NCI-H1048 (cell line): Measurements from ENCODE around the gene NHLRC2.
"Not testable (repeated sequence)": the region's sequence is repeated elsewhere in the genome, so short reads cannot be mapped to it uniquely, and the experiment has no call there.

Experiments
- DNase-seq: peaks from one replicate; lab custom pipeline; 2025; lab: John Stamatoyannopoulos, UW

NHLRC2 gene, protein sequence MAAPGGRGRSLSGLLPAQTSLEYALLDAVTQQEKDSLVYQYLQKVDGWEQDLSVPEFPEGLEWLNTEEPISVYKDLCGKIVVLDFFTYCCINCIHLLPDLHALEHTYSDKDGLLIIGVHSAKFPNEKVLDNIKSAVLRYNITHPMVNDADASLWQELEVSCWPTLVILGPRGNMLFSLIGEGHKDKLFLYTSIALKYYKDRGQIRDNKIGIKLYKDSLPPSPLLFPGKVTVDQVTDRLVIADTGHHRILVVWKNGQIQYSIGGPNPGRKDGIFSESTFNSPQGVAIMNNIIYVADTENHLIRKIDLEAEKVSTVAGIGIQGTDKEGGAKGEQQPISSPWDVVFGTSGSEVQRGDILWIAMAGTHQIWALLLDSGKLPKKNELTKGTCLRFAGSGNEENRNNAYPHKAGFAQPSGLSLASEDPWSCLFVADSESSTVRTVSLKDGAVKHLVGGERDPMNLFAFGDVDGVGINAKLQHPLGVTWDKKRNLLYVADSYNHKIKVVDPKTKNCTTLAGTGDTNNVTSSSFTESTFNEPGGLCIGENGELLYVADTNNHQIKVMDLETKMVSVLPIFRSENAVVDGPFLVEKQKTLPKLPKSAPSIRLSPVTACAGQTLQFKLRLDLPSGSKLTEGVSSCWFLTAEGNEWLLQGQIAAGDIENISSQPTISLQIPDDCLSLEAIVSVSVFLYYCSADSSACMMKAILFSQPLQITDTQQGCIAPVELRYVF

DNA sequence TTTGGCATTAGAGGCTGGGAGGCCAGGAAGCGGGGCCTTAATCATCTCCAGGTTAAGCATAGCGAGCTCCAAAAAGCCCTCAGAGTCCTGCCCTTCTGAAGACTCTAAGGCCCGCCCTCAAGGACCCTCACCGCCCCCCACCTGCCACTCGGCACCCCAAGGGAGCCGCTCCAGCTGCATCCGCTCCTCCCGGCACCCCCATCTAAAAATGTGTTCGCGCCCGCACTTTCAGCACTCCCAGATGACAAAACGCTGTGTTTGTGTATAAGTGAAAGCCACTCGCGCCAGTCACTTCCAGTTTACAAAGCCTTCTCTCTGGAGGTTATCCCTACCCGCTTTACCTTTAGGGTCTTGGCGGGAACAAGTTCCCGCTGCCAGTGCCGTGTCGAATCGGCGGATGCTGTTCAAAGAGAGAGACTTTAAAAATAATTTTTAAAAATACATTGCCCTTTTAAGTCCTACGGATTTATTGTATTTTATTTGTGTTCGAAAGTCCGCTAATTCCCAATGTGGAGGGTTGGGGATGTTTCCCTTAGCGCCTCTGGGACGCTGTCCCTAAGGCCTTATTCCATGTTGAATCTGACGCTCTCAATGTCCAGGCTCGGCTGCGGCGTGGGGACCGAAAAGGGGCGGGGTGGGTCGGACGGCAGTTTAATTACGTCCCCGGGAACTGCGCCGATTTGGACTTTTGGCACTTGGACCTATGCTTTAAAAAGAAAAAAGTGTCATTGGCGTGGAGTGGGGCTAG lies at the start of gene NHLRC2, which contains the start of gene DCLRE1A:
TSS of gene NHLRC2 (plus strand) at position 649 of the 748 bp plus-strand sequence. CDS start 212 bp downstream, outside the sequence.
TSS of gene DCLRE1A (minus strand) at position 70 of the 748 bp plus-strand sequence. CDS start 900 bp downstream, outside the sequence.
- peak; percentile 33 for DNase-seq

DNA sequence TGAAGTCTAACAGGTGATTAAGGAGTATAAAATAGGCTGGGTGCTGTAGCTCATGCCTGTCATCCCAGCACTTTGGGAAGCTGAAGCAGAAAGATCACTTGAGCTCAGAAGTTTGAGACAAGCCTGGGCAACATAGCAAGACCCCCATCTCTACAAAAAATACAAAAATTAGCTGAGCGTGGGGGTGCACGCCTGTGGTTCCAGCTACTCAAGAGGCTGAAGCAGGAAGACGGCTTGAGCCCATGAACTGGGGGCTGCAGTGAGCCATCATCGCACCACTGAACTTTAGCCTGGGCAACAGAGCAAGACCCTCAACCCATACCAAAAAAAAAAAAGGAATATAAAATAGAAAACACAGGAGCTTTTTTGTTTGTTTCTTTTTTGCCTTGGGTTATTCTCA lies 48.0 kb upstream of the NHLRC2 start:
- no peak for DNase-seq

- DNase-seq, result no peak
Observed at GRCh38 chr10:113808168-113808567, 46.3 kb upstream of the NHLRC2 start.

- not testable (repeated sequence) for DNase-seq
Observed at GRCh38 chr10:113814700-113815099, 39.8 kb upstream of the NHLRC2 start.

DNA sequence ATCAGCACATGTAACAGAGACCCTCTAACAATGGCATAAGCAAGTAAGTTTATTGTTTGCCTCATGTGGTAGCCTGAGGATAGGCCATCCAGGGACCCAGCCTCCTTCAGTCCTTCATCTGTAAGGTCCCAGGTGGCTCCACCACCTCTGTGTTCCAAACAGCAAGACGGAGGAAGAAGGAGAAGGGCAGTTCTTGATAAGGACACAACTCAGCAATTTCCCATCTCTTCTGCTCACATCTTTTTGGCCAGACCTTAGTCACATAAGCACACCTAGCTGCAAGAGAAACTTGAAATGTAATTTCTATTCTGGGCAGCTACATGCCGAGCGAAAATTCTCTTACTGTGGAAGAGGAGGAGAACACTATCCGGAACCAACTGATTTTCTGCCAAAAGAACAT lies 34.5 kb upstream of the NHLRC2 start:
- DNase-seq, result no peak

- DNase-seq, result no peak
Observed at GRCh38 chr10:113820507-113820906, 34.0 kb upstream of the NHLRC2 start.

GRCh38 chr10:113821306-113821705 lies 33.2 kb upstream of the NHLRC2 start:
- DNase-seq, result not testable (repeated sequence)

DNA sequence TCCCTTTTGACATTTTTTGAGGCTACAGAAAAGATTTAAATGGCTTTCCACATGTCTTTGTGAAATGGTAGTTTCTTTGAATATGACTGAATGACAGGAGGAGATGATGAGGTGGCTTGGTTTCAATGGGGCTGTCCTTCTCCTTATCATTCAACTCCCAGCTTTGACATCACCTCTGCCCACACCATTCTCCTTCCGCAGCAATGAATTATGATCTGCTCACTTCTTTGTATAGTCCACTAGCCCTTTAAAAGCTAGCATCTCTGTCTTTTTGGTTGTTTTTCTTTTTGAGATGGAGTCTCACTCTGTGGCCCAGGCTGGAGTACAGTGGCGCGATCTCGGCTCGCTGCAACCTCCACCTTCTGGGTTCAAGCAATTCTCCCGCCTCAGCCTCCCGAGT lies 32.3 kb upstream of the NHLRC2 start:
- DNase-seq, result no peak

DNA sequence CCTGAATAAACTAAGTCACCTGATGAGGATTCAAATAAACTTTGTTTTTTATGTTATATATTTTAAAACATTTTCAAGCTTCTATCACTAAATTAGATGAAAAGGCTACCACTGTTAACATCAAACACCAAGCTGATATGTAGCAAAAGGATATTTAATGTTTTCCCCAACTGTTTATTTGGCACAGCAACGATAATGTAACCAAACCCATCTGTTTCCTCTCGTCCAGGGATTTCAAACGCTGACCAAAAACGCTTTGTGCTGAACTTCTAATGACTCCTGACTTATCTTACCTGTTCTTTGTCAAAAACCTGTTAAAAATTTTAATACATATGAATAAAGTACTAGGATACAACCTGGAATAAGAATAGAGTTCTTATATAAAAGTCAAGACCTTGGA lies 31.1 kb upstream of the NHLRC2 start:
- no peak for DNase-seq

GRCh38 chr10:113825791-113826190 lies 28.7 kb upstream of the NHLRC2 start:
- DNase-seq, result no peak

- DNase-seq, result not testable (repeated sequence)
Observed at GRCh38 chr10:113828567-113828966, 25.9 kb upstream of the NHLRC2 start.

- no peak for DNase-seq
Observed at GRCh38 chr10:113842171-113842570, 12.3 kb upstream of the NHLRC2 start.

- DNase-seq, result no peak
Observed at GRCh38 chr10:113843972-113844485, 10.4 kb upstream of the NHLRC2 start.

GRCh38 chr10:113846036-113846435 lies 8.4 kb upstream of the NHLRC2 start:
- DNase-seq, result no peak

DNA sequence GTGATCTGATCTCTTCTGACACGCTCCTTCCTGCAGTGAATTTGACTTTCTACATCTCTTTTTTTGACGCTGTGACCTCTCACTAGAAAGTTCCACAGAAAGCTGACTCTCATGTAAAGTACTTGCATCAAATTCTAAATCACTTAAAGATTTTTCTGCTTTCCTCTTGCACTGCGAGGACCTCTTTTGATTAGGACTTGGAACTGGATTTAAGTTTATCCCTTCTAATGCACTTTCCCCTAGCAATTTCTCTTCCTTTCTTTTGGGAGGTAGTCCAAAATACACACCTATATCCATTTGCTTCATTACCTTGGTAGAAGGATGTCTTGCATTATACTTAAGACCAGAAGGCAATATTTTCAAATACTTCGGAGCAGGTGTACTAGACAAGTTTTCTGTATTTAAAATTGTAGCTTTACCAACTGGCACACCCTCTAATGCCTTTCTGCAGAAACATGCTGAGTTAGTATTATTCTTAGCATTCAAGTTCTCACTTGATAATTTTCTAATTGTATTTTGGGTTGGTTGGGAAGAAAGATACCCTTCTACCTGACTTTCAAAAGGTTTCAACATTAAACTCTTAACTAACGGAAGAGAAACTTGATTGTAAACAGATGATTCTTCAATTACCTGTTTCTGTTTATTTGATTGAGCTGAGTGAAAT lies 5.2 kb upstream of the NHLRC2 start:
- DNase-seq, result no peak

DNA sequence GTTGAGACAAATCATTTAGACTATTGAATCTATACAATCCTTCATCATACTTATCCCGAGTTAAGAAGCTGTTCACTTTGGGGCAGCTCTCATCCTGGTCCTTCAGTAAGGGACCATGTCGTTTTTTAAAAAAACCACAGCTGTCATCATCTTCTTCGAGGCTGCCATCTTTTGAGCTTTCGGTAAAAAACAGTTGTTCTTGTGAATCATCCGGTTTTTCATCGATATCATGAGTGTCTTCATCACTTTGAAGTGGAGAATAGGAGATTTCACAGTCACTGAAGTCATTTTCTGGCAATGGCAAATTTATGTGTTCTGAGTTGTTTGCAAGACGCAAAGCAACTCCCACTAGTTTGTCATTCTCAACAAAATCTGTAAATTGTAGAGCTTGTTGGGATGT lies 4.5 kb upstream of the NHLRC2 start:
- DNase-seq, result no peak

DNA sequence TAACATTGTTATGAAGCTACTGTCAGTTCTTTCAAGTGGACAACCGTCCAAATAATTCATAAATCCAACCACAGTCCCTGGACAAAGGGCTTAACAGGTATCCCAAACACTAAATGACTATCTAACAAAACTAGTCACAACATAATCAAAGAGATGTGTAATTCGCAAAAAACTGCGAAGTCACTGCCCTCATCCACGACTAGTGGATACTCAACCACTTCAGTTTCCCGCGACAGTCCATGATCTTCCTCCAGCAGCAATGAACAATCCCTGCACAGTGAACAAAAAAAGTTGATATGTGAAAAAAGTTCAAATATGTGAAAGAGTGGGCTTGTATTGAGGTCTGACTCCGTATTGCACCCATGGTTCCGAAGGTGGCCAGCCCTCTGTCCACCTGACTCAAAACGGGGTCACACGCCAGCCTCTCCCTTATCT lies 866 bp upstream of the NHLRC2 start:
- DNase-seq, result no peak

DNA sequence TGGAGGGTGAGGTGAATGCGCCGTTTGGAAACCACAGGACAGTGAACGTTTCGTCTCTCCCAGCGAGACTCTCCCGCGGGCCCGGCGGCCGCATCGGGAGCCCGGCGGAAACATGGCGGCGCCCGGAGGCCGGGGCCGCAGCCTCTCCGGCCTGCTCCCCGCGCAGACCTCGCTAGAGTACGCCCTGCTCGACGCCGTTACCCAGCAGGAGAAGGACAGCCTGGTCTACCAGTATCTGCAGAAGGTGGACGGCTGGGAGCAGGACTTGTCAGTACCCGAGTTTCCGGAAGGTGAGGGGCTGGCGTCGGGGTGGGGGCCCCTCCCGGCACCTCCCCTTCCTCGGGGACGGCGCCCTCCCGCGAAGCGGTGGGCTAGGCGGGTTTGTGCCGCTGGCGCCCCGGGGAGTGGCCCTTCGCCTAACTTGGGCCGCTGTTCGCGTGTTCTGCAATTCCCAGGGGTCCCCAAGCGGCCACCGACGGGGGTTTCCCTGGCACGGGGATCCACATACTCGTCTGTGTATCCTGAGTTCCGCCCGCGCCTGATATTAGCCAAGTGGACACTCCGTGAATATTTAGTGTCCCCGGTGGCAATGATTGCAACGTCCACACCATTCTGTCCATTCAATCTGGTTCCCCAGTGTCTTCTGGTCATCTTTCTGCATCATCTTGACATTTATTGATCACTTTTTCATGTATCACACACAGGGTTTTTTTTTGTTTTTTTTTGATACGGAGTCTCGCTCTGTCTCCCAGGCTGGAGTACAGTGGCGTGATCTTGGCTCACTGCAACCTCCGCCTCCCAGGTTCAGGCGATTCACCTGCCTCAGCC lies 514 bp downstream of the NHLRC2 start:
- no peak for DNase-seq

GRCh38 chr10:113856563-113856962 lies 2.1 kb downstream of the NHLRC2 start:
- no peak for DNase-seq

GRCh38 chr10:113857210-113857609 lies 2.7 kb downstream of the NHLRC2 start:
- DNase-seq, result no peak

DNA sequence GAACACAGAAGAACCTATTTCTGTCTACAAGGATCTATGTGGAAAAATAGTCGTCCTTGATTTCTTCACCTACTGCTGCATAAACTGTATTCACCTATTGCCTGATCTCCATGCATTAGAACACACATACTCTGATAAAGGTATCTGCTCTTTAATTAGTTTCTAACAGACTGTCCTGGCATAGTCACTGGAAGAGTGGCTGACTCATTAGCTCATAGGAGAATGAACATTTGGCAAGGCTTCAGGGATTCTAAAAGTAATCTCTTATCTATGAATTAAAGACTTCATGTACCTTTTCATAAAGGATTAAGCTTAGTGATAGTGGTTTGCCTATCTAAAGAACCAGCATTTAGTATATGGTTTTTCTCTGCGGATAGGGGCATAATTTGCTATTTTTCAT lies 4.1 kb downstream of the NHLRC2 start:
- DNase-seq, result no peak
